HG03280 (cell line): ENCODE measurements around the gene SERPIND1.

Source experiments
- ATAC-seq: cut with Tn5 transposase; IDR thresholded peaks from one replicate; pipeline ENCODE4 v1.9.1; 2021; ENCODE audit warnings: mild to moderate bottlenecking, moderate library complexity; ENCODE audit not compliant: unreplicated experiment

The SERPIND1 gene

DNA sequence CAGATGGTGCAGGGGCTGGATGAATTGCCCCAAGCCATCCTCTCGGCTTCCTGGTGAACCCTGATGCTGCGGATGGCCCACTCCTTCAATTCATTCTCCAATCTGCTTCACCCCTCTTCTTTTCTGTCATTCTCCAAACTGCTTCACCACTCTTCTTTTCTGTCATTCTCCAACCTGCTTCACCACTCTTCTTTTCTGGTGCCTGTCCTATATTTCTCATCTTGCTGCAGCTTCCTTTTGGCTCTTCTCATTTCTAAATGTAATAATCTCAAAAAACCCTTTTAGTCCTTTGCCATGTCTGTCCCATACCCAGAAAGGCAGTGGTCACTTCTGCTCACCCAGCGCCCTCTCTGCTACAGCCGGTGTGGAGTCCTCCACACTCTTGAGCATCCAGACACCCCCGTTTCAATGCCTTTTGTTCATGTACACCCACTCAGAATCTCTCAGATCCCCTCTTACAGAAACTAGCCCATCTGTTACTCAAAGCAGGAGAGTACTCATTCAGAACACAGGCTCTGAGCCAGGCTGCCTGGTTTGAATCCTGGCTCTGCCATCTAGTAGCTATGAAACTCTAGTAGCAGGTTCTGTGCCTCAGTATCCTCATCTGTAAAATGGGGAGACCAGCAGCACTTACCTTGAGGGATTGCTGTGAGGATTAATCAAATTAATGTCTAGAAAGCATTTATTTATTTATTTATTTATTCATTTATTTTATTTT is 14.9 kb downstream of the SERPIND1 start:
- ATAC-seq, result no peak

DNA sequence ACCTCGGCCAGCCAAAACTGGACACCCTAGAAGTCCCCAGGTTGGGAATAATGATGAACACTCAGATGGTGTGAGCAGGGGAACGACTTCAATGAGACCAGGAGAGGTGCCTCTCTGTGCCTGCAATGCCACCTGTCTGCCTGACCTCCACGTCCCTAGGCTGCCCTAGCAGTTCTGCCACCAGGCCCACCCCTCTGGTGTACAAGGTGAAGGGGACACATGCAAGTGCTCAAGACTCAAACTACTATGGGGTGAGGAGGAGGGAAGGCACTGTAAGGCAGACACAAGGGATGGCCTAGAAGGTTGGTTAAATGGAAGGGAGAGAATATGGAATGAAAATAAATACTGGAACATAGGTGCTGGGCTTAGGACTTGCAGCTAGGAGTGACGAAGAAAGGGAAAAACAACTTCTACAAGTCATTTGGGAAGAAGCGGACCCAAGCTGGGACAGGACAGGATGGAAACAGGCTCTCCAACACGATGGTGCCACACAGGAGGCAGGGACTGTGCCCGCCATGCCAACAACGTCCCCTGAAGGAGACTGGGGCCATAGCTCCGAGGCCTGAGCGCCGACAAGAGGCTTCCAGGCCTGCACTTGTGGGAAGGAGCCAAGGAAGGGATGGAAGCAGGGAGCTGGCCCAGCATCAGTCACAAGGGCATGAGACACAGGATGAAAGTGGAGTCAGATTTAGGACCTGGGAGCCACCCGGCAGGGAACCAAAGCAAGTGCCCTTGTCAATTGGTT is 18.5 kb downstream of the SERPIND1 start:
- no peak for ATAC-seq

DNA sequence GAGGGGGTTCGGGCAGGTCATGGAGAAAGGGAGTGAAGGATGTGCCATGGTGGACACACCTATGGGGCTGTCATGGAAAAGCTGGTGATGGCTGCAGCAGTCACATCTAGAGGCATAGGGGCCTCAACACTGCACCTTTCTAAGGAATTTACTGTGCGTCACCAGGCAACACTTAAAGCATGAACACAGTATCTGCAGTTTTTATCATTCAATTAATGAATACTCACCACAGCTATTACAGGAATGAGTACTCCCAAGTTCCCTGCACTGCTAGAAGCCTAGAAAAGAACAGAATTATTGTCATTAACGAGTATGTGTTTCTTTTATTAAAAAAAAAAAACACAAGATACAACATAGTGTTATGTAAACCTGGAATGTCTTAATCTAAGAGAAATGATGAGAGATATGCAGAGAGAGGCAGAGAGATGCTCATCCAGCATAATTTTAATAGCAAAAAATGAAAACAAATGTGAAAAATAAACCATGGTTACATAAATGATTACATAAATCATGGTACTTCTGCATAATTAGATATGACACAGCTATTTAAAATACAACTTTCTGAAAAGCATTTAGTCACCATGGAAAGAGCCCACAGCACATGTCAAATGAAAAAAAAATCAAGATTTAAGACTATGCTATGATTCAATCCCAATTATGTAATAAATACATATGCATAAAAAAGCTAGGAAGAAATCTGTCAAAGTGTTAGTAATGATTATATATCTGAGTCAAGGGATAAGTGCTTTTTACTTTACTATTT is 19.2 kb downstream of the SERPIND1 start:
- no peak for ATAC-seq

DNA sequence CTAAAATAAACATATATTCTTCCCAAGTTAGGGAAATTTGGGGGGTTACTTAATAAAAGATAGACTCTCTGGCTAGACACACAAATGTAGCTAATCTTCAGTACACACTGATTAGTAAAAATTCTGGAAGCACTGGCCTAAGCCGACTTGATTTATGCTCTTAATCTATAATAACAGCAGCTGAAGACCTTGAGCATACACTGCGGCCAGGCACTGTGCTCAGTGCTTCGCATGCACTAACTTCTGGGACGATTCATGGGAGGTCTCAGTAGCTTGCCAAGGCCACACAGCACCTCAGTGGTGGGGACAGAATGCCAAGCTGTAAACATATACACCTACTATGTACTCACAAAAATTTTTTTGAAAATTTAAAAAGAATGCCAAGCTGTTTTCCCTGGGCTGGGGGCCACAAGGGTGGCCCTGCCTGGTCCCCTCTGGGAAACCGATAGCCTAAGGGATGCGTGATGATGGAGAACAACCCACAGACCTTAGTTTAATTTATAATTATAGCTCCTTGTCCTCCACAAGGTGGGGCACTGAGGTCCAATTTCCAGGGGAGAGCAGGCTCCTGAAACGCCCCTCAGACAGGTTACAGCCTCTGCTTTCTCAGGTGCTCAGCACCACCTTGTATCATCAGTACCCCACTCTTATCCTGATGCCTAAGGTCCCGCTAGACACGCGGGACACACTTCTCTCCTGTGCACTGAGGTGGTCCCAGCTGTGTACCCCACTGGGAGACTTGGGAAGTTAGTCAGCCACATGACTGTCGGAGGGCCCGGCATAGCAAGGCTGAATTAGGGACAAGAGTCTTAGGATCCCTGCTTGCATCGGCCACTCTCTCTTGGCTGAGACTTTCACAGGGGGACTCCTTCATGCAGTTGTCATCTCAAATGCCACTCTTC is 20.1 kb downstream of the SERPIND1 start:
- no peak for ATAC-seq

DNA sequence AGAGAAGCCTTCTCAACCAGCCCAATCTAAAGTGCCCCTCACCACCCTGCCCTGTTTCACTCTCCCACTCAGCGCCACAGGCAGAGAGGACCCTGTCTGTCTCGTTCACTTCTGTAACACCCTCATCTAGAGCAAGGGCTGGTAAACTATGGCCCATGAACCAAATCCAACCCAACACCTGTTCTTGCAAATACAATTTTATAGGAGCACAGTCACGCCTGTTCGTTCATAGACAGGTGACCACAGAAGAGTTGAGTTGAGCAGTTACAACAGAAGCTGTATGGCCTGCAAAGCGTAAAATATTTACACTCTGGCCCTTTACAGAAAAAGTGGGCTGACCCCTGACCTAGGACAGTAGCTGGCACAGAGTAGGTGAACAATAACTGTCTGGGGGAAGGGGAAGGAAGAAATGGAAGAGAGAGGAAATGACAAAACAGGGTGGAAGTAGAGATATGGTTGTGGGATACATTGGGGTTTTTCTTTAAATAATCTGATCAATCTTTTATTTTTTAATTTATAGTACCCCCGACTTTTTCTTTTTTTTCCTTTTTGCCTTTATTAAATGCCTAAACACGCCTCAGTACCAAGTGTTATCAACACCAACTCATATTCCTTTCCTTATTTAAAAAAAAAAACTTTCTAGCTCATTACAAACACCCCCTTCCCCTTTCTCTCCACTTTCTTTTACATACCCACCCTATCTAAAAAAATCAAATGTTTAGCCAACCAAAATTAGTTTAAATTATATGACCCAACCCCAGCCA is 20.9 kb downstream of the SERPIND1 start:
- no peak for ATAC-seq

DNA sequence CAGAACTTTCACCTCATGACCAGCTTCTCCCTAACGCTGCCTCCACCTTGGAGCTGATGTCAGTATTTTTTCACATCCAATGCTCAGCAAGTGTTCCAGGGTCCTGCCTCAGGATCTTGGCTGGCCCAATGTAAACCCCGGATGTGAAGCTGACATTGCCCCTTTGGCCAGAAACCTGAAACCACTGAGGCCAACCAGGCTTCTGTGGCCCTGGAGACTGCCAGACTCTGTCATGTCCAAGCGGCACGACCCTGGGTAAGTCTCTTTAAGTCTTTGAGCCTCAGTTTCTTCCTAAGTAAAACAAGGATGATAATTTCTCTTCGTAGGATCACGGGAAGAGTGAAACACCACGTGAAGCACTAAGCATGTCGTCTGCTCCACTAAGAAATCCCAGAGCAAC is 22.8 kb downstream of the SERPIND1 start:
- ATAC-seq, result no peak

DNA sequence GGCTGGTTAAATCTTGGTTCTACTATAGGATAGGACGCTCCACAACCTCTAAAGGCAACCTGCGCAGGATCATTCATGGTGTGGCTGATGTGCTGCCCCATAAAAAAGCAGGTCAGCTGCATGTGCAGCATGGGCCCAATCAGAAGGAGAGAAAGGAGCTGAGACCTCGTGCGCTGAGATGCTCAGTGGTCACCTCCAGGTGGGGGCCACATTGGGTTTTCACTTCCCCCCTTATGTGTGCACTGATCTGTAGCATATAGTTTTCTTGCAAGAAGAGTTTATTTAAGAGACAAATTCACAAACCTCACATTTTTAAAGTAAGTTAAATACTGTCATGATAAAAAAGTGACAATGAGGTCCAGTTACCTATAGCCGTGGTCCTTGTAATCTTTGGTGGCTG is 24.3 kb downstream of the SERPIND1 start:
- no peak for ATAC-seq

DNA sequence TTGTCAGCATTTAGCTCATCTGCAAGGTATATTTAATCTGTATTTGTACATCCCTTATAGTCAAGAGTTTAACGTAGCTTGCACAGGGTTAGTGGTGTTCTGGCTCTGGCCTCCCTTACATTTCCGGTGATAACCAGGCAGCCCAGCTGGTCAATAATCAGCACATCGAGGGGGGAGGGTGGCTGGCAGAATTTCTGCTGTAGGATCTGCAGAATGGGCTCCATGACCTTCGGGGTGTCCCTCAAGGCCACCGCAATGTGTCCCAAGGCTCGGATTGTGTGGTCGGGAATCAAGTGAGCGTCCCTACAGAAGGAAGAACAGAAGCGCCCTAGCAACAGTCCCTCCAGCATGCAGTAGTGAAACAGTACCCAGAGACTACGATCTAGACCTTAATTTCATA is 25.1 kb downstream of the SERPIND1 start:
- ATAC-seq, result no peak

DNA sequence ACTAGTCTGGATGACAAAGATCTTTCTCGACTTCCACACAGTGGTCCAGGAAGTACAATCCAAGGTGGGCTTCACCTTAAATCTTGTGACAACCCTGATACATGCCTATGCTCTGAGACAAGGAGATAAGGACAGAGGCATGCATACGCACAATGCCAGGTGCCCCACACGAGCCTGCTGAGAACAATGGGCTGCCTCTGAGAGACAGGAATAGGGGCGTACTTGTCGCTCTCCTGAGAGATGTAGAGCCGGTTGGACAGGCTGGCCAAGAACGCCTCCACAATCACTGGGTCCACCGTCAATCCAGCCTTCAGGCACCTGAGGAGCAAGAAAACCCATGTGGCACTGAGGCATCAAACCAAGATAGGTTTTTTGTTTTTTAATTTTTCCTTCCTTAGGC is 25.5 kb downstream of the SERPIND1 start:
- ATAC-seq, result no peak

DNA sequence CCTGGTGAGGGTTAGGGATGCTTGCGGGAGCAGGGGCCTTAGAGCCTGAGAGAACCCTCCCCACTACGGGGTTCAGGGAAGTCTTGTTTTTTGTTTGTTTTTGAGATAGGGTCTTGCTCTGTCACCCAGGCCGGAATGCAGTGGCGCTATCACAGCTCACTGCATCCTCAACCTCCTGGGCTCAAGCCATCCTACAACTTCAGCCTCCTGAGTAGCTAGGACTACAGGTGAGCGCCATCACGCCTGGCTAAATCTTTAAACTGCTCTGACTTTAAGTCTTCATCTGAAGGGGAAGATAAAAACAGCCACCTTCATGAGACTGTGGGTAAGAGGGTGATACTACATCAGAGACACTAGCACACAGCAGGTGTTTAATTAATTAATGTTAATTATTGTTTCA is 28.5 kb downstream of the SERPIND1 start:
- ATAC-seq, result no peak

DNA sequence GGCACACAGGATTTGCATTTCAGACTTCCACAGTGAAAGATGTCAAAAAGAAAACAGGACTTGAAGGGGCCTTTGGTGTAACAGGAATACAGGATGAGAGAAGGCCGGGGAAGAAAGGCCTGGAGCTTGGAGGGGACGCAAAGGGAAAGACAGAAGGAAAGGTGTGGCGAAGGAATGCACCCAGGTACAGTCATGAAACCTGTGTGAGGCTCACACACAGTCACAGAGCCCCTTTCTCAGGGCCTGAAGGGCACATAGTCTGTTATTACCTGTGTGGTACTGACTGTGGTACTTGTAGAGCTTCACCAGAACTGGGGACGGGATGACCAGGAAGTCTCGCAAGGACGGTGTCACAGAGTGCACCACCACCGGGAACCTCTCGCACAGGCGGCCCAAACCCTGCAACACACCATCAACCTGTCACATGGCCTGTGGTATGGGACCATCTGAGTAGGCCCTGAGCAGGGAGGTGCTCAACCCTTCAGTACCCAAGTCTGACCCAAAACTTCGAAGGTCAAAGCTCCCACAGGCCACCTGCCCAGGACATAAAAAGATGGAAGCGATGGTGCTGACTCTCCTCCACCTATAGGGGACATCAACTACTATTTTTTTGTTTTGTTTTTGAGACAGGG is 29.1 kb downstream of the SERPIND1 start:
- no peak for ATAC-seq

DNA sequence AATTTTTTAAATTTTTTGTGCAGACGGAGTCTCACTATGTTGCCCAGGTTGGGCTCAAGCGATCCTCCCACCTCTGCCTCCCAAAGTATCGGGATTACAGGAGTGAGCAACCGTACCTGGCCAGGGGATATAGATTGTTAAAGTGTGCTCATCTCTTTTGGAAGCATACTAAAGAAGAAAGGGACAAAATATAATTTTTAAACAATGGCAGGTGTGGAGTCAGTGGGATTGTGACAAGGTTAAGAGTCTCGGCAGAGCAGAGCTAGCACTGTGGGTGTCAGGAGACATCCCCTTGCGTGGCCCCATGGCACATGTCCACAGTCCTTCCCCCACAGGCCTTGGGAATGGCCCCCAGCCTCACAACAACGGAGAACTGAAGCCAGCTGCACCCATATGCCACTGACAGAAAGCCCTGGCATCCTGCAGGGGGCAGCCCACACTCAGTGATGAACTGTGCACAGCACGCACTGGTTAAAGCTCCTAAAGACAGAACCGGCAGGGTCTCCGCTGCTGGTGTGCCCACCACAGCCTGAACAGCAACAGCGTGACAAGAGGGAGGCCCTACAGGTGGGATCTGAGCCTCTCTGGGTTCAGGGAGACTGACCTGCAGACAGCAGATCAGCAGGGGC is 29.9 kb downstream of the SERPIND1 start:
- no peak for ATAC-seq

DNA sequence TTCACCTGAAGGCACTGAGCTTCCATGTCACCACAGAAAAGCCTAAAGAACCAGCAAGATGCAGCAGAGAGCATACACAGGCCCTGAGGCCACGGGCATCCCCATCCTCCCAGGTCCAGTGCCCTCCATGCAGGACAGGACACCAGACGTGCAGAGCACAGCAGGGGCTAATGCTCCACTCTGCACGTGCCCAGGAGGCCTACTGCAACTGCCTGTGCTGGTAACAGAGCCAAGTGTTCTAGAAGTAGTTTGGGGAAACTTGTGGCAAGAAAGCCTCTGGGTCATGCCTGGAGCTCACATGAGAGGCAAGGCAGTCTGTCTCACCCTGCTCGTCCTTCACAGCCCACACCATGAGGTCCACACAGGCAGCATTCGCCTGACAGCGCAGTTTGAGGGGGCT is 30.7 kb downstream of the SERPIND1 start:
- no peak for ATAC-seq

DNA sequence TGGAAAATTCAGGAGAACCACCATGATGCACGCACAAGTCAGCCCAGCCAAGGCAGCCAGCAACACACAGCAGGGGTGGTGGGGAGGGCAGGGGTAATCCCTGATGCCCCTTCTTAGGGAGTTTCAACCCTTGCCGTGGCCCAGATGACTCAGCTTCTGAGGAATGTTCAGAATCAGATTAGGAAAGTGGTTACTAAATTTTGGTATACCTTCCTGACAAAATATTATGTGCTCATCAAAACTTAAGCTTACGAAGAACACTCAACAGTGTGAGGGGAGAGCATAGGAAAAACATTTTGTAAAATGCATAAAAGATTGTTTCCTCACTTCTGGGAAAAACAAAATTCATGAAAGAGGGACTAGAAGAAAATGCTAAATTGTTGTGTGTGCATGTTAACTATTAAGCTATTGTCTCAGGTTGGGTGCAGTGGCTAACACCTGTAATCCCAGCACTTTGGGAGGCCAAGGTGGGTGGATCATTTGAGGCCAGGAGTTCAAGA is 32.1 kb downstream of the SERPIND1 start:
- no peak for ATAC-seq

DNA sequence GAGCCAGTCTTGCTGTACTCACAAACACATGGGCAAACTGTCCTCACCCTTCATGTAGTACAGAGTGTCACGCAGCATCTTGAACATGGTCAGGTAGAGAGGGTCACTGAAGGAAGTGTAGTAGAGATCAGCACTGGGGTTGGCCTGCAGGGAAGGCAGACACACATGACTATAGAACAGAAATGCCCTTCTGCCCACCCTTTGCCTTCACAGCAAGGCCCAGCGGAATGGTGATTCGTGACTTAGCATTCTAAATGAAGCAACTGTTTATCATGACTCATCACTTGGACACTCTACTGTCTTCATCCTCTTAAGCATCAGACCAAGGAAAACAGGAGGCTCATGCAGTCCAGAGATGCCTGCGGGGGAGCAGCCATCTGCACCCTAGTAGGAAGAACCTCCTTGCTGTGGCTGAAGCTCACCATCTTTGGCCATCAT is 33.4 kb downstream of the SERPIND1 start:
- ATAC-seq, result no peak

DNA sequence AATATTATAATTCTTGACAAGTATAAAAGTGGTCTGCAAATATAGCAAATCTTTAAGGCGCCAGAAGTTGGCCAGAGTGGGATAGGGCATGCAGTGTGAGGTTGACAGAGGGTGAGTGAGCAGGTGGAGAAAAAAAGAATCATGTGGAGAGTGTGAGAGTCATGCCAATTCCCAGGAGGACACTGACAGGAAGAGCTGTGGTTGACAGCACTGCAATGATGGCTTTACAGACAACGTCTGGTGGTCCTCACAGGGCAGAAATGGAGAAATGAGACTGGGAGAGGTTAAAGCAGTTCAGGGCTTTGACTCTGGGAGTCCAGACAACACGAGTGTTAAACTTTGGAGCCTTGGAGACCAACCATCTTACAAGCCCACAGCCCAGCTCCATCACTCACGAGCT is 34.9 kb downstream of the SERPIND1 start:
- ATAC-seq, result no peak

DNA sequence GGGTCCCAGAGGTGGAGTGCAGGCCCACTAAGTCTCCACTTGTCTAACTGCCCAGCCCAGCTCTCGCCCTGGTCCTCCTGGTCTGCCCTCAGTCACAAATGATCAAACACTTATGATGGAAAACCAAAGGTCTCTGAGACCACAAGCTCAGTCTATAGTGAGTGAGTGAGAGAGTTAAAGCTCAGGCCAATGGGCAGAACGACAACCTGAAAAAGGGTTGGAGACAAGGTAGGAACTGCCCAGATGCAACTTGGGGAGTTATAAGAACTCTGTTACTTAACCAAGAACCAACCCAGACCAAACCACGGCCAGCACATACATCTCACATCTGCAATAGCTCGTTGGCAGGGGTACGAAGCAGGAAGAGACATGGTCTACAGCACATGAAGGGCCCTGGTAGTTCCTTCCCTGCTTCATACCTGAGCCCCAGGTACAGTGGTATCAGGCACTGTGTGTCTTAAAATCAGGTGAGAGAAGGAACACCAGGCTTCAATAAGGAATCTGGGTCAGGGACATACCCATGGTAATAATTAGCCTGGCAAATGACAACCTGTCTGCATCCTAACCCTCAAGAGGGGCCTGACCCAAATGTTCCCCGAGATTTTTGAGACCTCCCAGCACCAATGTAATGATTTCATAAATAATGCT is 35.7 kb downstream of the SERPIND1 start:
- ATAC-seq, result no peak

DNA sequence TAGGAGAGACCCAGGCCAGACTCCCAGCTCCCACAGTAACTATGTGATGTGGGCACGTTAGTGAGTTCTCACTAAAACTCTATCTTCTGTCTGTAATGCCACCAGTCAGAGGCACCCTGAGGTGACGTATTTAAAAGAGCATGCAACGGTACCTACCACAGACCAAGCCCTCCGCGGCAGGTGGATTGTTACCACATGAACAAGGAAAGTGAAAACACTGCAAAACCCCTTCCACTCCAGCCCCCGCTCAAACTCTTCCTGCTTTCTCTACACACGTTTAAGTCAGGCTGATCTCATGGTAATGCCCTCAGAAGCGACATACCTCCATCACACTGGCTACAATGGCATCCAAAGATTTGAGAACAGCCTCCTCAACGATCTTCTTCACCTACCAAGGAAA is 36.7 kb downstream of the SERPIND1 start:
- no peak for ATAC-seq
